ENCODE data around the gene CCDC3. TPM values are rescaled to one million over a fixed set of nuclear protein-coding genes. Genes with fewer than 3 reads are reported as not detected.

Gene CCDC3
- total RNA-seq, 1 experiment from 2014 or later, result 1.4 TPM

DNA sequence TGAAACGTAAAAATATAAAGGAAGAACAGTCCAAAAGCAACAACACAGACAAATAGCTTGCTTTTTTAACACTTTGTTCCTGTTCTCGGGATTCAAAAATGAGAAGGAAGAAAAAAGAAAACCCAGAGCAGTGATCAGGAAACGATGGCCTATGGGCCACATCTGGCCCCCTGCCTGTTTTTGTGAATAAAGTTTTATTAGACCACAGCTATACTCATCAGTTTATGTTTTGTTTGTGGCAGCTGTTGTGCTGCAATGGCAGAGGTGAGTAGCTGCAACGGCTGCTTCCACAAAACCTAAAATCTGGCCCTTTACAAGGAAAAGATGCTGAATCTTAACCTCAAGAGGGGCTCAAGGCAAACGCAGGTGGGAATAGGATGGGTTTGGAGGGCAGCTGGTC is 96.4 kb downstream of the CCDC3 start:
- Histone ChIP-seq H3K9me2 (replicated peaks; ENCODE audit: insufficient read depth, low read length) (no peaks in the 10 kb centered on the region), H2AFZ (ENCODE audit: low read length) (0 out of 2 replicates have a peak overlapping the region, but pooled peaks have one; percentile 5), H3K36me3 (ENCODE audit: insufficient read depth, low read length) (no peaks in the 10 kb centered on the region), H3K79me2 (ENCODE audit: low read length) (no peaks in the 10 kb centered on the region), H4K20me1 (ENCODE audit: insufficient read depth, low read depth, low read length) (no peaks in the 10 kb centered on the region), H3K4me2 (ENCODE audit: low read depth, low read length, poor library complexity, severe bottlenecking) (no peak overlapping the region), H3K9ac (ENCODE audit: low read length) (no peak overlapping the region), H3K9me3 (ENCODE audit: low read length) (no peaks in the 10 kb centered on the region), H3K27ac (ENCODE audit: low read length) (no peak overlapping the region), H3K4me1 (ENCODE audit: low read length) (peaks cover 6% of the 10 kb centered on the region; the same call in 1 of the 2 replicates), H3K4me3 (ENCODE audit: low read length) (no peak overlapping the region), H3K27me3 (ENCODE audit: low read length) (no peaks in the 10 kb centered on the region)
- no peak for DNase-seq

DNA sequence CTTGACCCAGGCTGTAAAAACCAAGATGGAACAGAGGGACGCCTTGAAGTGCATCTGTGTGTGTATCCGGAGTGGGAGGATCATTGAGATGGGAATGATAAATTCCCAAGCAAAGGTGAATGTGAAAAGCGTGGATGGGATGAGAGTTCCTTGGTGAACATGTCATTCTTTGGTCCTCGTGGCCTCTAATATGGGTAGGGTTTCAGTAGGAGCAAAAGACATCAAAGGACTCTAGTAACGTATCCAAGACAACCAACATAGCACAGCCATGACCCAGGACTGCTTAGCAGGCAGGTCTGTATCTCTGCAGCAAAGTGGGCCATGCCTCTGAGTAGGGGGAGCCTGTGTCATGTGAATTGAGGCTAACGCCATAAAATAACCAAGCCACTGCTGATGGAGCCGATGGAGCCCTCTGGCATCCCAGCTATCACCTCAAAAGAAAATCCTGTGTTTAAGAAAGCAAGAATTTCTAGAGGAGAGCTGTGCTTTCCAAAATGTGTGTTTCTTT is 98.6 kb downstream of the CCDC3 start:
- Histone ChIP-seq H3K4me3 (ENCODE audit: low read length) (no peak overlapping the region), H3K4me2 (ENCODE audit: low read depth, low read length, poor library complexity, severe bottlenecking) (no peak overlapping the region), H3K79me2 (ENCODE audit: low read length) (no peaks in the 10 kb centered on the region), H3K9me2 (replicated peaks; ENCODE audit: insufficient read depth, low read length) (no peaks in the 10 kb centered on the region), H3K27ac (ENCODE audit: low read length) (no peak overlapping the region), H3K9ac (ENCODE audit: low read length) (no peak overlapping the region), H3K9me3 (ENCODE audit: low read length) (no peaks in the 10 kb centered on the region), H3K27me3 (ENCODE audit: low read length) (no peaks in the 10 kb centered on the region), H3K4me1 (ENCODE audit: low read length) (peaks cover 4% of the 10 kb centered on the region; the same call in 1 of the 2 replicates), H2AFZ (ENCODE audit: low read length) (no peak overlapping the region), H4K20me1 (ENCODE audit: insufficient read depth, low read depth, low read length) (no peaks in the 10 kb centered on the region), H3K36me3 (ENCODE audit: insufficient read depth, low read length) (no peaks in the 10 kb centered on the region)
- no peak for DNase-seq

DNA sequence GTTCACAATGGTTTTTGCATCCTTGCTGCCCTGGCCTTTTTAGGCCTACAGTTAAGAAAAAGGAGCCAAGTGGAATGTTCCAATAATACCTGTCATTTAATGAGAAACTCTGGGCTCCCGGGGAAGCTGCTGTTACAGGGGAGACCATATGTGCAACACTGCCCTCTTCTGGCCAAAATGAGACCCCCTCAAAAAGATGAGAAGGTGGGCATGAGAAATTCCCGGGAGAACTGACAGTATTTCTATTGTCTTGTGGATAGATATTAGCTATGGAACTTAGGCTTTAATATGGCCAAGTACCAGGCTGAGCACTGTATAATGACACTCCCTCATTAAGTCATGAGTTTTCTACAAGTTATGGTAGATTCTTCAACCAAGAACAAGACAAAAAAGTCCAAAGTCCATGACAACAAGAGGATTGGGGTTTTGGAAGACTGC is 99.4 kb downstream of the CCDC3 start:
- H3K27ac ChIP-seq (ENCODE audit: low read length), result no peak overlapping the region
- H3K36me3 ChIP-seq (ENCODE audit: insufficient read depth, low read length), result no peaks in the 10 kb centered on the region
- H3K9ac ChIP-seq (ENCODE audit: low read length), result no peak overlapping the region
- no peaks in the 10 kb centered on the region for H3K4me1 ChIP-seq (ENCODE audit: low read length)
- no peaks in the 10 kb centered on the region for H4K20me1 ChIP-seq (ENCODE audit: insufficient read depth, low read depth, low read length)
- no peaks in the 10 kb centered on the region for H3K9me2 ChIP-seq (replicated peaks; ENCODE audit: insufficient read depth, low read length)
- H3K27me3 ChIP-seq (ENCODE audit: low read length), result no peaks in the 10 kb centered on the region
- no peak overlapping the region for H3K4me2 ChIP-seq (ENCODE audit: low read depth, low read length, poor library complexity, severe bottlenecking)
- no peak overlapping the region for H3K4me3 ChIP-seq (ENCODE audit: low read length)
- peak; percentile 81 for DNase-seq
- no peak overlapping the region for H2AFZ ChIP-seq (ENCODE audit: low read length)
- no peaks in the 10 kb centered on the region for H3K79me2 ChIP-seq (ENCODE audit: low read length)
- H3K9me3 ChIP-seq (ENCODE audit: low read length), result no peaks in the 10 kb centered on the region

DNA sequence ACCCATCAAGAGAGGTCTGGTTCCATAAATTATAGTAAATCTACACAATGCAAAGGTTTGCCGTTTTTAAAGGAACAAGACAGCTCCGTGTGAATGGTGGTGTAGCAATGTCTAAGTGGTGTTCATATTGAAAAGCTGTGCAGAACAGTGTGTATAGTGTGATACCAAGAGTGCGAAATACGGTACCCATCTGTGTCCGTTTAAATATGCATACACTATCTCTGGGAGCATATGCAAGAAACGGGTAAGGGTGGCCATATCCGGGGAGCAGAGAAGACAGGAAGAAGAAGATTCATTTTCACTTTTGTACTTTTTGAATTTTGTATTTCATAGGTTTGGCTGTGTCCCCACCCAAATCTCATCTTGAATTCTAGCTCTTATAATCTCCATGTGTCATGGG is 102.0 kb downstream of the CCDC3 start:
- Histone ChIP-seq H3K27ac (ENCODE audit: low read length) (no peak overlapping the region), H3K9ac (ENCODE audit: low read length) (no peak overlapping the region), H3K27me3 (ENCODE audit: low read length) (no peaks in the 10 kb centered on the region), H3K4me2 (ENCODE audit: low read depth, low read length, poor library complexity, severe bottlenecking) (no peak overlapping the region), H3K4me3 (ENCODE audit: low read length) (no peak overlapping the region), H3K4me1 (ENCODE audit: low read length) (no peaks in the 10 kb centered on the region), H2AFZ (ENCODE audit: low read length) (no peak overlapping the region), H3K79me2 (ENCODE audit: low read length) (no peaks in the 10 kb centered on the region), H3K9me3 (ENCODE audit: low read length) (no peaks in the 10 kb centered on the region), H4K20me1 (ENCODE audit: insufficient read depth, low read depth, low read length) (no peaks in the 10 kb centered on the region), H3K36me3 (ENCODE audit: insufficient read depth, low read length) (no peaks in the 10 kb centered on the region), H3K9me2 (replicated peaks; ENCODE audit: insufficient read depth, low read length) (no peaks in the 10 kb centered on the region)
- no peak for DNase-seq

DNA sequence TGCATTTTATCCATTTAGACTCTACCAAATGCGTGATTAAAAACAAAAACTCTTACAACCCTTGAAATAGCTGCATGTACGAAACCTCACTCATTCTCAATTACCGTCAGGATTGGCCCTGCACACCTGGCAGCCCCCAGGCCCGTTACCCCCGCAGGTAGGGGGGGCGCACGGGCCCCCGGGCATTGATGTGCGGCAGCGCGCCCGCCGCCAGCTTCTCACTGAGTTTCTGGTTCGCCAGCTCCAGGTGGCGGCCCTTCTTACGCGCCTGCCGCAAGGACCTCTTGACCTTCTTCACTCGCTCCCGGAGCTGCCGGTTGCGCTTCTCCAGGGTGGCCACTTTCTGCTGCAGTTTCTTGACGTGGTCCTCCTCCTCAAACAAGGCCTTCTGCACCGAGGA is 103.2 kb downstream of the CCDC3 start:
- H3K27me3 ChIP-seq (ENCODE audit: low read length), result no peaks in the 10 kb centered on the region
- no peaks in the 10 kb centered on the region for H3K9me2 ChIP-seq (replicated peaks; ENCODE audit: insufficient read depth, low read length)
- H3K4me3 ChIP-seq (ENCODE audit: low read length), result no peak overlapping the region
- no peak for DNase-seq
- no peak overlapping the region for H2AFZ ChIP-seq (ENCODE audit: low read length)
- H3K9ac ChIP-seq (ENCODE audit: low read length), result no peak overlapping the region
- no peaks in the 10 kb centered on the region for H3K36me3 ChIP-seq (ENCODE audit: insufficient read depth, low read length)
- no peak overlapping the region for H3K27ac ChIP-seq (ENCODE audit: low read length)
- peaks cover 4% of the 10 kb centered on the region for H3K9me3 ChIP-seq (ENCODE audit: low read length)
- no peak overlapping the region for H3K4me2 ChIP-seq (ENCODE audit: low read depth, low read length, poor library complexity, severe bottlenecking)
- no peaks in the 10 kb centered on the region for H3K4me1 ChIP-seq (ENCODE audit: low read length)
- H3K79me2 ChIP-seq (ENCODE audit: low read length), result no peaks in the 10 kb centered on the region
- H4K20me1 ChIP-seq (ENCODE audit: insufficient read depth, low read depth, low read length), result no peaks in the 10 kb centered on the region

DNA sequence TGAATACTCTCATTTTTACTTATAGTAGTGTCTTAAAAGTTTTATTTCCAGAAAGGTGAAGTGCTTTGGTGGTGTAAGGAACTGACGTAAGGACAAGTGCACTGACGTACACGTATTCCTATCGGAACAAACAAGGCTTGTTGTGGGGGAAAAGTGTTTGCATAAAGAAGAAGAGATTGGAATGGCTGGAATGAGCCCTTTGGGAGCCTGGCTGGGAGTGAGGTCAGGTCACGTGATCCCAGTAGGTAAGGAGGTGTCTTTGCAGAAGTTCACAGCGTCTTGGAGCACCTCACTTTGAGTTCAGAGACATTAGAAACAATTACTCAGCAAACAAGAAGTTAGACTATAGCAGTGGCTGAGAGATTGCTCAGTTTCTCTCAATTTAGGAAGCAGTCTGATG is 104.2 kb downstream of the CCDC3 start:
- Histone ChIP-seq H3K27ac (ENCODE audit: low read length) (no peak overlapping the region), H3K9ac (ENCODE audit: low read length) (no peak overlapping the region), H4K20me1 (ENCODE audit: insufficient read depth, low read depth, low read length) (no peaks in the 10 kb centered on the region), H3K27me3 (ENCODE audit: low read length) (no peaks in the 10 kb centered on the region), H3K9me3 (ENCODE audit: low read length) (peaks cover 5% of the 10 kb centered on the region), H2AFZ (ENCODE audit: low read length) (no peak overlapping the region), H3K79me2 (ENCODE audit: low read length) (no peaks in the 10 kb centered on the region), H3K4me1 (ENCODE audit: low read length) (no peaks in the 10 kb centered on the region), H3K4me2 (ENCODE audit: low read depth, low read length, poor library complexity, severe bottlenecking) (no peak overlapping the region), H3K36me3 (ENCODE audit: insufficient read depth, low read length) (no peaks in the 10 kb centered on the region), H3K4me3 (ENCODE audit: low read length) (no peak overlapping the region), H3K9me2 (replicated peaks; ENCODE audit: insufficient read depth, low read length) (no peaks in the 10 kb centered on the region)
- DNase-seq, result no peak

DNA sequence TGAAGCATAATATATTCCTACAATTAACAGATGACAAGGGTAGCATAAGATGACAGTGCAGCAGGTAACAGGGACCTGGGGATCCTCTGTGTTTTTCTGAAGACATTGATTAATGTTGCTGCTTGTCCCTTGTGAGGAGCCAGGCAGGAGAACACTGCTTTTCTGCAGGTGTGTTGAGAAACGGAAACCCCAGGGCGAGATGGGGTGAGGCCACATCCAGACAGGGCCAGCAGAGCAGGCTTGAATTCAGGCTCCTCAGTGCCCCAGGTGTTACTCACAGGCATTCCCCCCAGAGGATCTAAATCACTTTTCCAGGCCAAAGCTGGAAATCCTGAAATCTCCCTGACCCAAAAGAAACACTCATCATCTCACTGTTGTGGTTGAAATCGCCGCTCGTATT is 105.3 kb downstream of the CCDC3 start:
- H3K9me3 ChIP-seq (ENCODE audit: low read length), result peaks cover 5% of the 10 kb centered on the region
- no peaks in the 10 kb centered on the region for H3K4me1 ChIP-seq (ENCODE audit: low read length)
- H3K9ac ChIP-seq (ENCODE audit: low read length), result no peak overlapping the region
- no peaks in the 10 kb centered on the region for H3K9me2 ChIP-seq (replicated peaks; ENCODE audit: insufficient read depth, low read length)
- no peak overlapping the region for H3K27ac ChIP-seq (ENCODE audit: low read length)
- H2AFZ ChIP-seq (ENCODE audit: low read length), result no peak overlapping the region
- no peak for DNase-seq
- no peaks in the 10 kb centered on the region for H4K20me1 ChIP-seq (ENCODE audit: insufficient read depth, low read depth, low read length)
- H3K4me2 ChIP-seq (ENCODE audit: low read depth, low read length, poor library complexity, severe bottlenecking), result no peak overlapping the region
- H3K36me3 ChIP-seq (ENCODE audit: insufficient read depth, low read length), result no peaks in the 10 kb centered on the region
- H3K27me3 ChIP-seq (ENCODE audit: low read length), result no peaks in the 10 kb centered on the region
- H3K79me2 ChIP-seq (ENCODE audit: low read length), result no peaks in the 10 kb centered on the region
- no peak overlapping the region for H3K4me3 ChIP-seq (ENCODE audit: low read length)

DNA sequence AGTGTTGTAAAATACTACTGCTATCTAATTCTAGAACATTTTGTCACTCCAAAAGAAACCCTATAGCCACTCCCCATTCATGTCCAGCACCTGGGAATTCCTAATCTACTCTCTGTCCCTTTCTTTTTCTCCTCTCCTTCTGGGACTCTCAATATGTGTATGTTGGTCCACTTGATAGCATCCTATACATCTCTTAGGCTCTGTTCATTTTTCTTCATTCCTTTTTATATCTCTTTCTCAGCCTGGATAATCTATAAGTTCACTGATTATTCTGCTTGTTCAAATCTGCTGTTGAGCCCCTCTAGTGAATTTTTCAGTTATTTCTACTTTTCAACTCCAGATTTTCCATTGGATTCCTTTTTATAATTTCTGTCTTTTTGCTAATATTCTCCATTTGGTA is 108.6 kb downstream of the CCDC3 start:
- H4K20me1 ChIP-seq (ENCODE audit: insufficient read depth, low read depth, low read length), result no peaks in the 10 kb centered on the region
- no peak overlapping the region for H3K4me2 ChIP-seq (ENCODE audit: low read depth, low read length, poor library complexity, severe bottlenecking)
- H3K9me2 ChIP-seq (replicated peaks; ENCODE audit: insufficient read depth, low read length), result no peaks in the 10 kb centered on the region
- H2AFZ ChIP-seq (ENCODE audit: low read length), result no peak overlapping the region
- no peaks in the 10 kb centered on the region for H3K27me3 ChIP-seq (ENCODE audit: low read length)
- H3K9me3 ChIP-seq (ENCODE audit: low read length), result peaks cover 5% of the 10 kb centered on the region
- no peak overlapping the region for H3K27ac ChIP-seq (ENCODE audit: low read length)
- H3K4me3 ChIP-seq (ENCODE audit: low read length), result no peak overlapping the region
- DNase-seq, result no peak
- no peaks in the 10 kb centered on the region for H3K79me2 ChIP-seq (ENCODE audit: low read length)
- no peaks in the 10 kb centered on the region for H3K36me3 ChIP-seq (ENCODE audit: insufficient read depth, low read length)
- H3K4me1 ChIP-seq (ENCODE audit: low read length), result no peaks in the 10 kb centered on the region
- H3K9ac ChIP-seq (ENCODE audit: low read length), result no peak overlapping the region

DNA sequence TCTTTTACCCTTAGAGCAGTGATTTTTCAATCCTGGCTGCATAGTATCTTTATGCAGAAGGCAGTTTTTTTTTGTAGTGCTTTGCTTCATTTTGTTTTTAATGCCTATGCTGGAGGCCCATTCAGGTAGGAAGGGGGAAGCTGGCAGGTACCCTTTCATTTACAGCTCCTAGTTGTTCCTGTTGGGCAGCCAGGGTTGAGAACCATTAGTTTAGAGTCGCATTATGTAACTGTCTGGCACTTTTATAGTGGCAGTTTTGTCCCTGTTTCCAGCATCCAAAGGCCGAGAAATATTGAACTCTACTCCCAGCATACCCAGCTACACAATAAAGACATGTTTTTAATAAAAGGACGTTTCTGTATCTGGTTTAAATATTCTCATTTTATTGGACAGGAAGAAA is 110.6 kb downstream of the CCDC3 start:
- H4K20me1 ChIP-seq (ENCODE audit: insufficient read depth, low read depth, low read length), result no peaks in the 10 kb centered on the region
- no peaks in the 10 kb centered on the region for H3K4me1 ChIP-seq (ENCODE audit: low read length)
- no peaks in the 10 kb centered on the region for H3K27me3 ChIP-seq (ENCODE audit: low read length)
- DNase-seq, result no peak
- no peak overlapping the region for H2AFZ ChIP-seq (ENCODE audit: low read length)
- H3K27ac ChIP-seq (ENCODE audit: low read length), result no peak overlapping the region
- no peak overlapping the region for H3K4me3 ChIP-seq (ENCODE audit: low read length)
- no peaks in the 10 kb centered on the region for H3K36me3 ChIP-seq (ENCODE audit: insufficient read depth, low read length)
- H3K9ac ChIP-seq (ENCODE audit: low read length), result no peak overlapping the region
- peaks cover 5% of the 10 kb centered on the region for H3K9me3 ChIP-seq (ENCODE audit: low read length)
- no peak overlapping the region for H3K4me2 ChIP-seq (ENCODE audit: low read depth, low read length, poor library complexity, severe bottlenecking)
- no peaks in the 10 kb centered on the region for H3K79me2 ChIP-seq (ENCODE audit: low read length)
- H3K9me2 ChIP-seq (replicated peaks; ENCODE audit: insufficient read depth, low read length), result no peaks in the 10 kb centered on the region
